LNCAP (cell line): ENCODE results near the gene TNP2.

Experiments used
- CTCF ChIP-seq: fragments of 450-650 bp; IDR thresholded peaks from 2 replicates; pipeline ENCODE4 v1.5.1; 2017; ENCODE audit warnings: mild to moderate bottlenecking

TNP2 gene

GRCh38 chr16:11303405-11304138 lies 34.4 kb upstream of the TNP2 start:
- TF ChIP-seq CTCF: no peak

GRCh38 chr16:11302977-11303376 lies 33.9 kb upstream of the TNP2 start:
- TF ChIP-seq CTCF: no peak

- TF ChIP-seq CTCF: no peak
Observed at GRCh38 chr16:11301645-11302501, 32.7 kb upstream of the TNP2 start.

GRCh38 chr16:11300560-11300892 lies 31.4 kb upstream of the TNP2 start:
- no peak for TF ChIP-seq CTCF

GRCh38 chr16:11299865-11300559 lies 30.9 kb upstream of the TNP2 start:
- TF ChIP-seq CTCF: no peak

- no peak for TF ChIP-seq CTCF
Observed at GRCh38 chr16:11298143-11298900, 29.2 kb upstream of the TNP2 start.
